Middle frontal gyrus (tissue), 1 donor: ENCODE measurements around the gene CD83.

Source experiments
- DNase-seq: peaks from one replicate; pipeline ENCODE4 v3.0.0-alpha.2; 2015; ENCODE audit warnings: low spot score; ENCODE audit errors: extremely low spot score

CD83 gene

GRCh38 chr6:14091339-14091978 is 26.1 kb upstream of the CD83 start:
- no peak for DNase-seq

- no peak for DNase-seq
Observed at GRCh38 chr6:14092316-14092715, 25.3 kb upstream of the CD83 start.

GRCh38 chr6:14092838-14093789 is 24.5 kb upstream of the CD83 start:
- no peak for DNase-seq

- no peak for DNase-seq
Observed at GRCh38 chr6:14094721-14095120, 22.9 kb upstream of the CD83 start.

GRCh38 chr6:14095437-14095836 is 22.1 kb upstream of the CD83 start:
- no peak for DNase-seq

- DNase-seq: no peak
Observed at GRCh38 chr6:14100138-14100537, 17.4 kb upstream of the CD83 start.

- DNase-seq: no peak
Observed at GRCh38 chr6:14100966-14101365, 16.6 kb upstream of the CD83 start.

GRCh38 chr6:14102383-14102782 is 15.2 kb upstream of the CD83 start:
- no peak for DNase-seq

GRCh38 chr6:14105547-14105946 is 12.0 kb upstream of the CD83 start:
- no peak for DNase-seq

GRCh38 chr6:14107000-14107399 is 10.6 kb upstream of the CD83 start:
- no peak for DNase-seq

- no peak for DNase-seq
Observed at GRCh38 chr6:14107711-14108494, 9.7 kb upstream of the CD83 start.

GRCh38 chr6:14108571-14109410 is 8.8 kb upstream of the CD83 start:
- no peak for DNase-seq

GRCh38 chr6:14109411-14109826 is 8.2 kb upstream of the CD83 start:
- no peak for DNase-seq

GRCh38 chr6:14110001-14110818 is 7.4 kb upstream of the CD83 start:
- DNase-seq: no peak

- DNase-seq: no peak
Observed at GRCh38 chr6:14113976-14114375, 3.6 kb upstream of the CD83 start.

GRCh38 chr6:14118091-14118439 is 493 bp downstream of the CD83 start:
- DNase-seq: no peak

- no peak for DNase-seq
Observed at GRCh38 chr6:14118446-14118845, 874 bp downstream of the CD83 start.

GRCh38 chr6:14119784-14120183 is 2.2 kb downstream of the CD83 start:
- no peak for DNase-seq

GRCh38 chr6:14120546-14120945 is 3.0 kb downstream of the CD83 start:
- no peak for DNase-seq

- no peak for DNase-seq
Observed at GRCh38 chr6:14121936-14122344, 4.4 kb downstream of the CD83 start.
